Measurements from ENCODE around the gene FUBP3. TPM values are rescaled to one million over a fixed set of nuclear protein-coding genes. Genes with fewer than 3 reads are reported as not detected.
A peak's percentile ranks its signal among the peaks of the same experiment; 100 is the strongest.

The FUBP3 gene
- total RNA-seq, 4 donors from 2014 or later, result 33.1 to 59.9 (median 37.8) TPM

DNA sequence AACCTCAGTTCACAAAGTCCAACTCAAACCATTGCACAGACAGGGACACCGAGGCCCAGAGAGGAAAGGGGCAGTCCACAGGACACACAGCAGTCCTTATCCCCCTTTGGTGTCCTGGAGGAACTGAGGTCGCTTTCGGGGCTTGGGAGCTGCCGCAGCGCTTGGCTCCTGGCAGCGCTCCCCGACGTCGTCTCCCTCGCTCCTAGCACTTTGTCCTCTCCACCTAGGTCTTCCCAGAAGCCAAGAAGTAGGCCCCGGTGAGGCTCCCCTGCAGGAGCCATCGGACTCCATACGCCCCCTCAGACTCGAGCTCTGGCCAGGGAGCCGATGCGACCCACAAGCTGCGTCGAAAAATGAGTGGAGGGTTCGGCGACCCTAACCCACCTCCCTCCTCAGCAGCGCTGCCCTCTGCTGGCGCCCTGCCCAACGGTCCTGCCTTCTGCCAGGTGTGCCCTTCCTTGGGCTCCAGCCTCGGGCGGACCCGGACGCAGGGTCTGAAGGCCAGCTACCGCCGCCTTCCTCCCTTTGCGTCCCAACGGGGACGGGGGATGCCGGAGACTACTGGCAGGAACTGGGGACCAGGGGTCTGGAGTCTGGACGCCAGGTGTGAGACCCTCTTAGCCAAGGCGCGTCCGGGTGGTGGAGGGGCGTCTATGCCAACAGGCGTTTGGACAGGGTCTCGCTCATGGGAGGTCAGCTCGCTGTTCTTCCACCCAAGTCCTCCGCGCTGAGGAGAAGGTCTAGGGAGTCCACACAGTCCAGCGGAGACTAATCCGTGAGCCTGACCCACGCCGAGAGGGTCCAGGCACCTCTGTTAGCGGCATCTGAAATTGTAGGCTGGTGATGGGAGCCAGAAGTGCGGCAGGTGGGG lies 83.0 kb downstream of the FUBP3 start:
- TF ChIP-seq, protein P1, sequence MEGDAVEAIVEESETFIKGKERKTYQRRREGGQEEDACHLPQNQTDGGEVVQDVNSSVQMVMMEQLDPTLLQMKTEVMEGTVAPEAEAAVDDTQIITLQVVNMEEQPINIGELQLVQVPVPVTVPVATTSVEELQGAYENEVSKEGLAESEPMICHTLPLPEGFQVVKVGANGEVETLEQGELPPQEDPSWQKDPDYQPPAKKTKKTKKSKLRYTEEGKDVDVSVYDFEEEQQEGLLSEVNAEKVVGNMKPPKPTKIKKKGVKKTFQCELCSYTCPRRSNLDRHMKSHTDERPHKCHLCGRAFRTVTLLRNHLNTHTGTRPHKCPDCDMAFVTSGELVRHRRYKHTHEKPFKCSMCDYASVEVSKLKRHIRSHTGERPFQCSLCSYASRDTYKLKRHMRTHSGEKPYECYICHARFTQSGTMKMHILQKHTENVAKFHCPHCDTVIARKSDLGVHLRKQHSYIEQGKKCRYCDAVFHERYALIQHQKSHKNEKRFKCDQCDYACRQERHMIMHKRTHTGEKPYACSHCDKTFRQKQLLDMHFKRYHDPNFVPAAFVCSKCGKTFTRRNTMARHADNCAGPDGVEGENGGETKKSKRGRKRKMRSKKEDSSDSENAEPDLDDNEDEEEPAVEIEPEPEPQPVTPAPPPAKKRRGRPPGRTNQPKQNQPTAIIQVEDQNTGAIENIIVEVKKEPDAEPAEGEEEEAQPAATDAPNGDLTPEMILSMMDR (IDR thresholded peaks at IDR 0.05), result no peak
- no peak for TF ChIP-seq POLR2A (IDR thresholded peaks at IDR 0.05)
- TF ChIP-seq EP300 (IDR thresholded peaks at IDR 0.05), result no peak
- H3K9me3 ChIP-seq, result peaks cover 0 to 13% (median 0%) of the 10 kb centered on the region in 4 donors
- peaks cover 0 to 81% (median 50%) of the 10 kb centered on the region in 4 donors for H3K4me1 ChIP-seq
- 3 to 5% methylated on average over 39 to 46 of the region's 49 CpGs for WGBS, 2 donors
- H3K27ac ChIP-seq, result no peak overlapping the region
- DNase-seq (ENCODE audit: low spot score in 2 of 2), result no peak
- peak overlapping the region in 1 of 4 donors; percentile 0 for H3K4me3 ChIP-seq
- peaks cover 6 to 100% of the 10 kb centered on the region in 2 donors for H3K27me3 ChIP-seq
- H3K36me3 ChIP-seq, result peaks cover 0 to 7% (median 0%) of the 10 kb centered on the region in 3 donors

DNA sequence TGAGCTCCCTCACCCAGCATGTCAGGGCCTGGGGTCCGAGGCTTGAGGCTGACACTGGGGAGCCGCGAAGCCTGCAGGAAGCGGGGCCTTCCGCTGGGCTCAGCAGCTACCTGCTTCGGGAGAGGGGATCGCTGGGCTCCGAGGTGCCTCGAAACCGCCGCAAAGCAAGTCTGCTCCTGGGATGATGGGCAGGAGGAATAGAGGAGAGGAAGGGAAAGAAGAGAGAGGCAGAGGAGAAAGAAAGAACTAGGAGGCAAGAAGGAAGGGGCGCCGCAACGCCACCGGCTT lies 83.5 kb downstream of the FUBP3 start:
- DNase-seq (ENCODE audit: low spot score in 2 of 2), result no peak
- peak overlapping the region in 1 of 4 donors; percentile 0 for H3K4me3 ChIP-seq
- H3K27ac ChIP-seq, result no peak overlapping the region
- TF ChIP-seq POLR2A (IDR thresholded peaks at IDR 0.05) (no peak), EP300 (IDR thresholded peaks at IDR 0.05) (no peak)
- TF ChIP-seq, protein P1 (IDR thresholded peaks at IDR 0.05), result no peak
- 5% methylated on average over 15 of the region's 15 CpGs for WGBS, 2 donors
- peaks cover 6 to 100% of the 10 kb centered on the region in 2 donors for H3K27me3 ChIP-seq
- H3K36me3 ChIP-seq, result peaks cover 0 to 7% (median 0%) of the 10 kb centered on the region in 3 donors
- H3K4me1 ChIP-seq, result peaks cover 0 to 81% (median 50%) of the 10 kb centered on the region in 4 donors
- H3K9me3 ChIP-seq, result peaks cover 0 to 10% (median 0%) of the 10 kb centered on the region in 4 donors

DNA sequence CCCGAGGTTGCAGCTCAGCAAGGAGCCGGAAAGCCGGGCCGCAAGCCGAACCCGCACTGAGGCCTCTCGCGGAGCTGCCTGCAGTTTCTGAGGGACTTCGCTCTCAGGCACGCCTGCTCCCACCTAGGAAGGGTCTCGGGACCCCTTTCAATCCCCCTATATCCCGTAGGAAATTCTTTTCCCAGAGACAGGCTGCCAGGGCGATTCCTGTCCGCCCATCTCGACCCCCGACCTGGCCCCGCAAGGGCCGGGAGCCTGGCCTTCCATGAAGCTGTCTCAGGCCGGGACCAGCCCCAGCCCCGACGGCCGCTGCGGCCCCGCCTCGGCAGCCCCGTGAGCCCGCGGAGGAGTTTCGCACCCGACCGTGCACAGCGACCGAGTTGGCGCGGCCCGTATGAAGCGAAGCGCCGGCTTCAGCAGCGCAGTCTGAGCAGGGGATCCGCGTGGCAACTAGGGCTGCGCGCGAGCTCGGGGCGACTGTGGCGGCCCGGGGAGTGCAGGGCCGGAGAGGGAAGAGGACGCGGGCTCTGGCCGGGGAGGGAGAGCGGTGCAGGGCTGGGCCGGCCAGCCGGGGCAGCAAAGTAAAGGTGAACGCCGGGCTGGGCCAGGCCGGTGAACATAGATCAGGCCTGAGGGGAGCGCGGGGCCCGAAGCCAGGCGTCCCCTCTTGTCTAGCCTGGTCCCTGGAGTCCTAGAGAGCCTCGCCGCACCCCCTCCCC lies 84.0 kb downstream of the FUBP3 start:
- peaks cover 0 to 81% (median 50%) of the 10 kb centered on the region in 4 donors for H3K4me1 ChIP-seq
- DNase-seq (ENCODE audit: low spot score in 2 of 2), result no peak
- peaks cover 0 to 6% (median 0%) of the 10 kb centered on the region in 3 donors for H3K36me3 ChIP-seq
- peaks cover 0 to 8% (median 0%) of the 10 kb centered on the region in 4 donors for H3K9me3 ChIP-seq
- WGBS, 2 donors, result 2 to 3% methylated on average over 45 to 51 of the region's 65 CpGs
- no peak overlapping the region for H3K27ac ChIP-seq
- TF ChIP-seq, protein P1 (IDR thresholded peaks at IDR 0.05), result no peak
- TF ChIP-seq EP300 (IDR thresholded peaks at IDR 0.05) (no peak), POLR2A (IDR thresholded peaks at IDR 0.05) (no peak)
- peaks cover 6 to 100% of the 10 kb centered on the region in 2 donors for H3K27me3 ChIP-seq
- peak overlapping the region in 1 of 4 donors; percentile 0 for H3K4me3 ChIP-seq

DNA sequence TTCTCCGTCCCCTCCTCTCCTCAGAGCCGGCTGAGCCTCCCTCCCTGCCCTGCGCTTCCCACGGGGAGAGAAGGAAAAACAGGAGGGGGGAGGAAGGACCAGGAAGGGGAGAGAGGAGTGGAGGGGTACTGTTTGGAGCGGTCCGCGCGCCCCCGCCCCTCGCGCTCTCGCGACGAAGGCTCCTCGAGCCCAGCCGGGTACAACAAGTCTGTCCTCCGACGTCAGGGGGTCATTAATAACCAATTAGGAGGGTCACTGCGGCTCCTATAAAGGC lies 84.5 kb downstream of the FUBP3 start:
- H3K9me3 ChIP-seq, result peaks cover 0 to 3% (median 0%) of the 10 kb centered on the region in 4 donors
- DNase-seq (ENCODE audit: low spot score in 2 of 2), result no peak
- peak overlapping the region in 1 of 4 donors; percentile 0 for H3K4me3 ChIP-seq
- H3K4me1 ChIP-seq, result peaks cover 0 to 81% (median 50%) of the 10 kb centered on the region in 4 donors
- peaks cover 0 to under 1% (median 0%) of the 10 kb centered on the region in 3 donors for H3K36me3 ChIP-seq
- 2 to 3% methylated on average over 17 to 19 of the region's 19 CpGs for WGBS, 2 donors
- no peak for TF ChIP-seq POLR2A (IDR thresholded peaks at IDR 0.05)
- TF ChIP-seq, protein P1 (IDR thresholded peaks at IDR 0.05), result no peak
- TF ChIP-seq EP300 (IDR thresholded peaks at IDR 0.05), result no peak
- H3K27me3 ChIP-seq, result peaks cover 6 to 98% of the 10 kb centered on the region in 2 donors
- H3K27ac ChIP-seq, result no peak overlapping the region

All from tibial nerve (tissue), 4 donors.